NT2/D1 (cell line): ENCODE data around the gene GOLGA8N.

ENCODE experiments used
- SUZ12 ChIP-seq: IDR thresholded peaks from 2 replicates; pipeline ENCODE4 v1.6.1; 2011; ENCODE audit not compliant: insufficient read length, insufficient read depth; ENCODE audit errors: extremely low read depth
- YY1 ChIP-seq: IDR thresholded peaks from 2 replicates; pipeline ENCODE4 v1.6.1; 2011; ENCODE audit not compliant: insufficient read length, insufficient read depth
- ZNF274 ChIP-seq: IDR thresholded peaks from 2 replicates; pipeline ENCODE4 v1.6.1; 2011; ENCODE audit warnings: mild to moderate bottlenecking, low read depth, low read length

GRCh38 chr15:32646291-32646690, 53.0 kb downstream of the GOLGA8N start:
- no peak for TF ChIP-seq ZNF274
- TF ChIP-seq YY1 = no peak
- TF ChIP-seq SUZ12 = no peak
